Fibroblast of lung (primary cell): ENCODE measurements around the gene HBS1L. TPM values are rescaled to one million over a fixed set of nuclear protein-coding genes. Genes with fewer than 3 reads are reported as not detected.
A peak's percentile ranks its signal among the peaks of the same experiment; 100 is the strongest.

Experiments
- DNase-seq, 2 donors: peaks; one replicate each; pipeline versions ENCODE4 v3.0.0 to v3.0.0-alpha.2; 2010; ENCODE audit warnings: low read depth in 2 of 2
- H2AFZ ChIP-seq: 2 replicates; pipeline ENCODE4 v1.5.1; 2012; ENCODE audit warnings: low read length, control low read depth, inconsistent platforms
- H3K27ac ChIP-seq: 2 replicates; pipeline ENCODE4 v1.5.1; 2011; ENCODE audit warnings: low read length, control low read depth; ENCODE audit not compliant: insufficient read depth
- H3K27me3 ChIP-seq: 2 replicates; pipeline ENCODE4 v1.5.1; 2011; ENCODE audit warnings: mild to moderate bottlenecking, low read length; ENCODE audit not compliant: control insufficient read depth, insufficient read depth
- H3K36me3 ChIP-seq: 2 replicates; pipeline ENCODE4 v1.5.1; 2011; ENCODE audit warnings: low read length; ENCODE audit not compliant: control insufficient read depth, insufficient read depth
- H3K4me1 ChIP-seq: 2 replicates; pipeline ENCODE4 v1.5.1; 2011; ENCODE audit warnings: low read length; ENCODE audit not compliant: control insufficient read depth, insufficient read depth; ENCODE audit errors: extremely low read depth
- H3K4me2 ChIP-seq: 2 replicates; pipeline ENCODE4 v1.5.1; 2011; ENCODE audit warnings: low read length, control low read depth; ENCODE audit not compliant: insufficient read depth; ENCODE audit errors: extremely low read depth
- H3K4me3 ChIP-seq, 4 experiments: fragments of 200-600 bp in 1 of 4; sonication (generic) in 1 of 4; replicated peaks in 1 of 4; 2 replicates each; pipeline ENCODE4 v1.5.1; 2011 to 2016; ENCODE audit warnings: low read length in 4 of 4, low read depth in 3 of 4, mild to moderate bottlenecking in 3 of 4, control low read depth in 2 of 4, inconsistent platforms in 1 of 4, mixed read lengths in 1 of 4; ENCODE audit not compliant: insufficient read depth in 1 of 4; ENCODE audit errors: control extremely low read depth in 1 of 4
- H3K79me2 ChIP-seq: 2 replicates; pipeline ENCODE4 v1.5.1; 2012; ENCODE audit warnings: mild to moderate bottlenecking, low read length, inconsistent platforms; ENCODE audit not compliant: control insufficient read depth, insufficient read depth
- H3K9ac ChIP-seq: 2 replicates; pipeline ENCODE4 v1.5.1; 2011; ENCODE audit warnings: mild to moderate bottlenecking, low read length, control low read depth; ENCODE audit not compliant: insufficient read depth
- H3K9me3 ChIP-seq: 2 replicates; pipeline ENCODE4 v1.5.1; 2012; ENCODE audit warnings: low read depth, low read length; ENCODE audit not compliant: control insufficient read depth, insufficient read depth
- H4K20me1 ChIP-seq: 2 replicates; pipeline ENCODE4 v1.5.1; 2011; ENCODE audit warnings: low read length; ENCODE audit not compliant: control insufficient read depth, insufficient read depth; ENCODE audit errors: extremely low read depth
- CTCF ChIP-seq, 2 donors: IDR thresholded peaks in 1 of 2; conservative IDR thresholded peaks in 1 of 2; 1 replicate in 1 of 2; 2 replicates in 1 of 2; pipeline ENCODE4 v1.5.1; 2011 to 2012; ENCODE audit warnings: low read length in 2 of 2, control low read depth in 1 of 2, inconsistent platforms in 1 of 2, low read depth in 1 of 2, mild to moderate bottlenecking in 1 of 2
- EZH2 ChIP-seq: IDR thresholded peaks from 2 replicates; pipeline ENCODE4 v1.5.1; 2012; ENCODE audit warnings: low read length, control low read depth, mild to moderate bottlenecking; ENCODE audit errors: missing control alignments
- polyA plus RNA-seq, 2 donors: library from polyadenylated mRNA; depleted of rRNA in 1 of 2; stranded (reverse) in 1 of 2; unstranded in 1 of 2; fragments of >200 nt; gene quantifications; 2 replicates each; pipeline ENCODE4 v1.2.1, GENCODE V29; 2011 to 2012; ENCODE audit warnings: missing spikeins in 1 of 2
- total RNA-seq: library from RNA; depleted of rRNA; stranded (reverse); fragments of >200 nt; gene quantifications from 2 replicates; pipeline ENCODE4 v1.2.1, GENCODE V29; 2014

HBS1L gene
- total and polyA plus RNA-seq, 2 donors (not counting 1 experiment from before 2014, with no cell fraction given), result 106 to 118 TPM

- Histone ChIP-seq H4K20me1 (no peaks in the 10 kb centered on the region), H3K27ac (no peak overlapping the region), H2AFZ (no peak overlapping the region), H3K4me1 (no peaks in the 10 kb centered on the region), H3K36me3 (no peaks in the 10 kb centered on the region), H3K9ac (no peak overlapping the region), H3K9me3 (no peaks in the 10 kb centered on the region), H3K79me2 (no peaks in the 10 kb centered on the region), H3K4me2 (no peak overlapping the region), H3K27me3 (no peaks in the 10 kb centered on the region), H3K4me3 (no peak overlapping the region)
- TF ChIP-seq EZH2 (no peak), CTCF (conservative IDR thresholded peaks at IDR 0.05 in 1 of 2, IDR thresholded peaks at IDR 0.05 in 1 of 2; ENCODE audit: low read depth in 1 of 2, low read length in 2 of 2) (no peak)
- DNase-seq, result peak in 1 of 2 donors; percentile 52
Observed at GRCh38 chr6:135094403-135094821, 39.8 kb upstream of the HBS1L start.

GRCh38 chr6:135093578-135093977, 39.0 kb upstream of the HBS1L start:
- Histone ChIP-seq H3K4me2 (no peak overlapping the region), H3K4me1 (no peaks in the 10 kb centered on the region), H3K27ac (no peak overlapping the region), H2AFZ (no peak overlapping the region), H3K27me3 (no peaks in the 10 kb centered on the region), H3K4me3 (no peak overlapping the region), H3K79me2 (no peaks in the 10 kb centered on the region), H3K9me3 (no peaks in the 10 kb centered on the region), H3K36me3 (no peaks in the 10 kb centered on the region), H3K9ac (no peak overlapping the region), H4K20me1 (no peaks in the 10 kb centered on the region)
- DNase-seq, result peak in 1 of 2 donors; percentile 29
- no peak for TF ChIP-seq CTCF (conservative IDR thresholded peaks at IDR 0.05 in 1 of 2, IDR thresholded peaks at IDR 0.05 in 1 of 2; ENCODE audit: low read depth in 1 of 2, low read length in 2 of 2)
- no peak for TF ChIP-seq EZH2

GRCh38 chr6:135092724-135093123, 38.1 kb upstream of the HBS1L start:
- Histone ChIP-seq H4K20me1 (no peaks in the 10 kb centered on the region), H3K27ac (no peak overlapping the region), H3K4me1 (no peaks in the 10 kb centered on the region), H3K36me3 (no peaks in the 10 kb centered on the region), H3K27me3 (peaks cover 2% of the 10 kb centered on the region), H3K9ac (no peak overlapping the region), H3K4me2 (no peak overlapping the region), H3K79me2 (no peaks in the 10 kb centered on the region), H2AFZ (no peak overlapping the region), H3K9me3 (no peaks in the 10 kb centered on the region), H3K4me3 (no peak overlapping the region)
- TF ChIP-seq CTCF (conservative IDR thresholded peaks at IDR 0.05 in 1 of 2, IDR thresholded peaks at IDR 0.05 in 1 of 2; ENCODE audit: low read depth in 1 of 2, low read length in 2 of 2) (no peak), EZH2 (no peak)
- no peak for DNase-seq
